CD4-positive, alpha-beta T cell (primary cell): ENCODE data around the gene TBC1D23. TPM values are rescaled to one million over a fixed set of nuclear protein-coding genes. Genes with fewer than 3 reads are reported as not detected.
"Not testable (repeated sequence)": the region's sequence is repeated elsewhere in the genome, so short reads cannot be mapped to it uniquely, and the experiment has no call there.

Source experiments
- ATAC-seq: fragments of 200-7000 bp; cut with Tn5 transposase; one replicate; pipeline ENCODE4 v1.10.0; 2022; ENCODE audit warnings: mild to moderate bottlenecking; ENCODE audit not compliant: poor library complexity
- CTCF ChIA-PET: fragments of 350-600 bp; sonication (Branson Sonifier 250); formaldehyde crosslinking; loops from one replicate; lab custom pipeline; 2021; ENCODE audit warnings: antibody characterized with exemption, inconsistent platforms; lab: Charles Lee
- POLR2A ChIA-PET: fragments of 350-600 bp; sonication (Branson Sonifier 250); formaldehyde crosslinking; loops from one replicate; lab custom pipeline; 2021; ENCODE audit warnings: antibody characterized with exemption, inconsistent platforms; lab: Charles Lee
- DNase-seq, 14 experiments: peaks; one replicate each; pipeline ENCODE4 v3.0.0-alpha.2; 2013 to 2020; ENCODE audit warnings: mixed read lengths in 2 of 14
- H3K27ac ChIP-seq, 2 donors: one replicate each; pipeline versions ENCODE4 v1.5.1 to v1.7.0; 2013; ENCODE audit warnings: low read length in 2 of 2, low read depth in 1 of 2, mild to moderate bottlenecking in 1 of 2
- H3K27me3 ChIP-seq, 2 experiments: 1 replicate in 1 of 2; 2 replicates in 1 of 2; pipeline versions ENCODE4 v1.6.1 to v1.7.0; 2013; ENCODE audit warnings: low read length in 2 of 2, control low read depth in 1 of 2, mild to moderate bottlenecking in 1 of 2, moderate library complexity in 1 of 2; ENCODE audit not compliant: insufficient read depth in 2 of 2, control insufficient read depth in 1 of 2
- H3K36me3 ChIP-seq: one replicate; pipeline ENCODE4 v1.6.1; 2013; ENCODE audit warnings: low read length, control low read depth; ENCODE audit not compliant: insufficient read depth
- H3K4me1 ChIP-seq: one replicate; pipeline ENCODE4 v1.6.1; 2013; ENCODE audit warnings: low read length, control low read depth; ENCODE audit not compliant: insufficient read depth
- H3K4me3 ChIP-seq: one replicate; pipeline ENCODE4 v1.5.1; 2013; ENCODE audit warnings: mild to moderate bottlenecking, low read length, moderate library complexity
- H3K9me3 ChIP-seq, 2 experiments: 1 replicate in 1 of 2; 2 replicates in 1 of 2; pipeline versions ENCODE4 v1.6.1 to v1.7.0; 2013; ENCODE audit warnings: low read length in 2 of 2, mild to moderate bottlenecking in 2 of 2, control low read depth in 1 of 2, moderate library complexity in 1 of 2; ENCODE audit not compliant: control insufficient read depth in 1 of 2, insufficient read depth in 1 of 2
- H3K27ac Mint-ChIP-seq: one replicate; pipeline ENCODE4 v1.8.0; 2020; ENCODE audit warnings: mixed read lengths
- H3K27me3 Mint-ChIP-seq: one replicate; pipeline ENCODE4 v1.8.0; 2021; ENCODE audit warnings: mixed read lengths
- H3K36me3 Mint-ChIP-seq: one replicate; pipeline ENCODE4 v1.8.0; 2021; ENCODE audit warnings: low read depth, mixed read lengths
- H3K4me1 Mint-ChIP-seq: one replicate; pipeline ENCODE4 v1.8.0; 2021; ENCODE audit warnings: low read depth, mixed read lengths
- H3K4me3 Mint-ChIP-seq: one replicate; pipeline ENCODE4 v1.8.0; 2020; ENCODE audit warnings: mild to moderate bottlenecking, mixed read lengths
- H3K9me3 Mint-ChIP-seq: one replicate; pipeline ENCODE4 v1.8.0; 2020; ENCODE audit warnings: mixed read lengths
- CTCF ChIP-seq: fragments of 200-600 bp; IDR thresholded peaks from one replicate; pipeline ENCODE4 v1.8.0; 2022; ENCODE audit warnings: antibody characterized with exemption, mild to moderate bottlenecking
- intact Hi-C, 2 experiments: fragments of 100-400 bp; cut with DNase I in 1 of 2; cut with micrococcal nuclease in 1 of 2; formaldehyde crosslinking; loops; one replicate each; pipeline versions ENCODE4 v1.15.1 to v1.9.0; 2023 to 2025; cut with DNase I, micrococcal nuclease
- total RNA-seq, 174 experiments: library from RNA in 2 of 174; stranded (reverse) in 2 of 174; gene quantifications; one replicate each; pipeline ENCODE4 v1.2.3 and lab custom pipeline; 2021 to 2026

Gene TBC1D23
- total RNA-seq, 2 experiments from 2014 or later = 31.8 to 34.8 TPM

GRCh38 chr3:100257586-100257985 lies 3.2 kb upstream of the TBC1D23 start:
- DNase-seq = peak in 1 of 14 experiments; percentile 13
- Histone ChIP-seq H3K36me3 (no peaks in the 10 kb centered on the region), H3K27ac (no peak overlapping the region), H3K4me3 (no peak overlapping the region), H3K27me3 (no peaks in the 10 kb centered on the region), H3K9me3 (no peaks in the 10 kb centered on the region), H3K4me1 (peaks cover 22% of the 10 kb centered on the region)
- no peak overlapping the region for H3K4me3 Mint-ChIP-seq
- intact Hi-C loops = loop anchor here (5.0 to 10.0 kb wide), 4 partner anchors 440 to 1730 kb away; partner anchors contain the start of genes CMSS1 (in 1 of the 2) and CPOX (in 1 of the 2)
- no peaks in the 10 kb centered on the region for H3K27me3 Mint-ChIP-seq
- TF ChIP-seq CTCF = no peak
- POLR2A ChIA-PET = no interaction called here
- H3K27ac Mint-ChIP-seq = peak overlapping the region; percentile 34
- peaks cover 39% of the 10 kb centered on the region for H3K4me1 Mint-ChIP-seq
- peaks cover 16% of the 10 kb centered on the region for H3K36me3 Mint-ChIP-seq
- ATAC-seq = no peak
- CTCF ChIA-PET = no interaction called here
- no peaks in the 10 kb centered on the region for H3K9me3 Mint-ChIP-seq

- peaks cover 22% of the 10 kb centered on the region for H3K36me3 Mint-ChIP-seq
- Histone ChIP-seq H3K4me1 (peaks cover 26% of the 10 kb centered on the region), H3K36me3 (no peaks in the 10 kb centered on the region), H3K9me3 (no peaks in the 10 kb centered on the region), H3K27ac (peak overlapping the region; percentile 78 to 97), H3K4me3 (peak overlapping the region; percentile 96), H3K27me3 (no peaks in the 10 kb centered on the region)
- H3K27me3 Mint-ChIP-seq = no peaks in the 10 kb centered on the region
- POLR2A ChIA-PET = interaction anchor here (0.6 to 2.9 kb wide), 21 partner anchors 9 to 1737 kb away, joined by 3 to 34 read pairs (median 4); partner anchors contain the start of genes CLDND1, CMSS1, DCBLD2 and LNP1
- CTCF ChIA-PET = no interaction called here
- DNase-seq = peak in 1 of 14 experiments; percentile 32
- H3K4me1 Mint-ChIP-seq = peaks cover 64% of the 10 kb centered on the region
- no peak for TF ChIP-seq CTCF
- H3K9me3 Mint-ChIP-seq = no peaks in the 10 kb centered on the region
- H3K4me3 Mint-ChIP-seq = peak overlapping the region; percentile 96
- intact Hi-C loops = loop anchor here (2.0 to 10.0 kb wide), 7 partner anchors 77 to 1738 kb away; partner anchors contain the start of genes CLDND1 (in 1 of the 2), CMSS1 (in 1 of the 2), DCBLD2 (in 1 of the 2) and LNP1 (in 1 of the 2)
- ATAC-seq = no peak
- peak overlapping the region; percentile 94 for H3K27ac Mint-ChIP-seq
Measured at GRCh38 chr3:100260081-100260684, 609 bp upstream of the TBC1D23 start.

- no peak for ATAC-seq
- Mint-ChIP-seq H3K4me1 (peaks cover 64% of the 10 kb centered on the region), H3K27ac (peak overlapping the region; percentile 94), H3K9me3 (no peaks in the 10 kb centered on the region), H3K27me3 (no peaks in the 10 kb centered on the region), H3K36me3 (peaks cover 22% of the 10 kb centered on the region), H3K4me3 (peak overlapping the region; percentile 96)
- no peaks in the 10 kb centered on the region for H3K9me3 ChIP-seq
- peaks cover 26% of the 10 kb centered on the region for H3K4me1 ChIP-seq
- no peak for TF ChIP-seq CTCF
- H3K27me3 ChIP-seq = no peaks in the 10 kb centered on the region
- POLR2A ChIA-PET = interaction anchor here (1.3 to 2.9 kb wide), 5 partner anchors 74 to 1739 kb away, joined by 7 to 34 read pairs (median 16); partner anchors contain the start of genes CLDND1, CMSS1, LNP1 and NIT2
- intact Hi-C loops = loop anchor here (2.0 to 10.0 kb wide), 7 partner anchors 76 to 1739 kb away; partner anchors contain the start of genes CLDND1 (in 1 of the 2), CMSS1 (in 1 of the 2), DCBLD2 (in 1 of the 2) and LNP1 (in 1 of the 2)
- peak overlapping the region; percentile 96 for H3K4me3 ChIP-seq
- DNase-seq = no peak
- H3K27ac ChIP-seq = peak overlapping the region; percentile 78 to 97
- no peaks in the 10 kb centered on the region for H3K36me3 ChIP-seq
- CTCF ChIA-PET = no interaction called here
Measured at GRCh38 chr3:100261485-100261903, 702 bp downstream of the TBC1D23 start.

- POLR2A ChIA-PET, H3K9me3 ChIP-seq, DNase-seq, H3K27me3 Mint-ChIP-seq, CTCF ChIA-PET, ATAC-seq, H3K36me3 ChIP-seq, H3K9me3 Mint-ChIP-seq, H3K4me3 ChIP-seq, H3K27me3 ChIP-seq, H3K27ac ChIP-seq: not testable (repeated sequence)
- Mint-ChIP-seq H3K4me3 (peak overlapping the region; percentile 81), H3K4me1 (peaks cover 56% of the 10 kb centered on the region), H3K27ac (peak overlapping the region; percentile 57), H3K36me3 (peaks cover 22% of the 10 kb centered on the region)
- intact Hi-C loops = loop anchor here (2.0 to 10.0 kb wide), 6 partner anchors 74 to 1741 kb away; partner anchors contain the start of genes CLDND1 (in 1 of the 2), CMSS1 (in 1 of the 2), DCBLD2 (in 1 of the 2) and LNP1 (in 1 of the 2)
- peaks cover 26% of the 10 kb centered on the region for H3K4me1 ChIP-seq
Measured at GRCh38 chr3:100262925-100263324, 2.1 kb downstream of the TBC1D23 start.
